ENCODE measurements around the gene HOXC9.

DNA sequence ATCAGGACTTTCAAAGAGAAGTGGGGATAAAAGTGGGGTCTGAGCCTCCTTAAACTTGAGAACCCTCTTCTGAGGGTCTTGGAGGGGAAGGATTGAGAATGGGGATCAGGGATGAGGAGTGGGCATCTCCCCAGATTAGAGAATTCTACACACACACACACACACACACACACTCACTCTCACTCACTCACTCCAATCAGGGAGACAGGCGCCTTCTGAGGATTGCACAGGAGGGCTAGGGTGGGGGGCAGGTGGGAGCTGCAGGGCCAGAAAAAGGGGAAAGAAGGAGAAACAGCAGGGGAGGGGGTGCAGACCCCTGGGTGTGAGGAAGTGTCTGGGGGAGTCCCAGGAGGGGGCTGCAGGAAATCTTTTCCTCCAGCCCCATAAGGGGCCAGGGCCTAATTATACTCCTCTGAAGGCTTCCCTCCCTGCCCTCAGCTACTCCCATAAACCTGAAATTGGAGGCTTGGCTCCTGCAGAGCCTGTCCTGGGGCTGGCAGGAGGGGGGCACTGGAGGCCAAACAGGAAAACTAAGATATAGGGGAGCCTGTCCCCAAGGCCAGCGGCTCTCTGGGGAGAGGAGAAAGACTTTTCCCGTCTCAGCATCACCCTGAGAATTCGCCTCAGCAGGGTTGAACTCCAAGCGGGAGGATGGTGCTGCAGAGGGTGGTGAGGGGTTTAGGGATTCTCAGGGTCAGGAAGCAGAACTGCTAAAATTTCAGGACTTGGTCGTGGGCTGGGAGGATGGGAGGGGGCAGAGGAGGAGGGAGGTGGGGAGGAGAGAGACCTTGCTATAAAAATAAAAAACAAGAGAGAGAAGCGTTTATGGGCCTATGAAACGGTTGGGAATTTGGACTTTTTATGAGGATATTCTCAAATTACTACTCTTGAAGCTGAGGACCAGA, 1.6 kb downstream of the HOXC9 start:
- TF ChIP-seq, protein P1, sequence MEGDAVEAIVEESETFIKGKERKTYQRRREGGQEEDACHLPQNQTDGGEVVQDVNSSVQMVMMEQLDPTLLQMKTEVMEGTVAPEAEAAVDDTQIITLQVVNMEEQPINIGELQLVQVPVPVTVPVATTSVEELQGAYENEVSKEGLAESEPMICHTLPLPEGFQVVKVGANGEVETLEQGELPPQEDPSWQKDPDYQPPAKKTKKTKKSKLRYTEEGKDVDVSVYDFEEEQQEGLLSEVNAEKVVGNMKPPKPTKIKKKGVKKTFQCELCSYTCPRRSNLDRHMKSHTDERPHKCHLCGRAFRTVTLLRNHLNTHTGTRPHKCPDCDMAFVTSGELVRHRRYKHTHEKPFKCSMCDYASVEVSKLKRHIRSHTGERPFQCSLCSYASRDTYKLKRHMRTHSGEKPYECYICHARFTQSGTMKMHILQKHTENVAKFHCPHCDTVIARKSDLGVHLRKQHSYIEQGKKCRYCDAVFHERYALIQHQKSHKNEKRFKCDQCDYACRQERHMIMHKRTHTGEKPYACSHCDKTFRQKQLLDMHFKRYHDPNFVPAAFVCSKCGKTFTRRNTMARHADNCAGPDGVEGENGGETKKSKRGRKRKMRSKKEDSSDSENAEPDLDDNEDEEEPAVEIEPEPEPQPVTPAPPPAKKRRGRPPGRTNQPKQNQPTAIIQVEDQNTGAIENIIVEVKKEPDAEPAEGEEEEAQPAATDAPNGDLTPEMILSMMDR (IDR thresholded peaks at IDR 0.05) = no peak
- TF ChIP-seq POLR2A (IDR thresholded peaks at IDR 0.05) = no peak
